ENCODE results near the gene GPRIN3. TPM values are rescaled to one million over a fixed set of nuclear protein-coding genes. Genes with fewer than 3 reads are reported as not detected.

Gene GPRIN3
- total and polyA plus RNA-seq, 2 experiments from 2014 or later = 0.74 to 3.2 TPM

DNA sequence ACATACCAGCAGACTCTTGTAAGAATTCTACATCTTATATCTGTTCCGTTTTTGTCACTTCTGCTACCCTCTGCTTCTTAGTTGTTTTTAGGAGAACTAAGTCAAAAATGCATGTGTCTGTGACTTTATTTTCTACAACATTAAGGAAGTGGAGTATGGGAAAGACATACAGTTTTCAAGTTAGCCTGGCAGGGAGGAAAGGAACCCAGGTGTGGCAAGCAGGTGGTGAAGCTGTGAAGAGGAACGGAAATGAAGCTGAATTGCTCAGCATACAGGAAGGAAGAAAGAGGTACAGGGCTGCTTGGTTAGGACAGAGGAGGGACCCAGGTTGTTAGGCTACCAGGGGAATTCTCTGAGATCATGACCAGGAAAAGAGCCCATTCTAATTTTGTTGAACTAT, 9.4 kb downstream of the GPRIN3 start:
- ATAC-seq = peak; percentile 46
- no peak overlapping the region for H3K4me2 ChIP-seq

More for the DNA sequence above, 9.4 kb downstream of the GPRIN3 start:
- no peaks in the 10 kb centered on the region for H3K79me2 ChIP-seq (replicated peaks; ENCODE audit: insufficient read depth)
- no peaks in the 10 kb centered on the region for H3K9me2 ChIP-seq (ENCODE audit: insufficient read depth)
- Mint-ChIP-seq H3K4me1 (peaks cover 29% of the 10 kb centered on the region), H3K4me3 (no peak overlapping the region; the same call in 2 of the 3 replicates), H3K9me3 (no peaks in the 10 kb centered on the region), H3K27ac (no peak overlapping the region), H3K27me3 (ENCODE audit: insufficient read depth, low read depth, poor library complexity) (no peaks in the 10 kb centered on the region), H3K36me3 (ENCODE audit: low read depth) (no peaks in the 10 kb centered on the region)
- TF ChIP-seq ETS1 (IDR thresholded peaks at IDR 0.05) (no peak), REST (IDR thresholded peaks at IDR 0.05; ENCODE audit: unreplicated experiment) (no peak), NANOG (IDR thresholded peaks at IDR 0.05; ENCODE audit: borderline replicate concordance) (no peak), CTCF (conservative IDR thresholded peaks at IDR 0.05; ENCODE audit: low read depth in 2 of 2) (no peak), ZNF331 (CRISPR knock-in tag; IDR thresholded peaks at IDR 0.05; ENCODE audit: low read depth) (no peak), EZH2phosphoT487 (IDR thresholded peaks at IDR 0.05; ENCODE audit: unreplicated experiment) (no peak), POLR2AphosphoS5 (IDR thresholded peaks at IDR 0.05; ENCODE audit: low read depth) (no peak), CREB1 (CRISPR knock-in tag; IDR thresholded peaks at IDR 0.05; ENCODE audit: low read depth) (no peak), EZH2 (IDR thresholded peaks at IDR 0.05; ENCODE audit: low read depth, unreplicated experiment) (no peak), ZNF114 (CRISPR knock-in tag; IDR thresholded peaks at IDR 0.05) (no peak), JUNB (IDR thresholded peaks at IDR 0.05; ENCODE audit: unreplicated experiment) (no peak), STAT1 (IDR thresholded peaks at IDR 0.05; ENCODE audit: unreplicated experiment) (no peak)
- TF ChIP-seq, protein P1, sequence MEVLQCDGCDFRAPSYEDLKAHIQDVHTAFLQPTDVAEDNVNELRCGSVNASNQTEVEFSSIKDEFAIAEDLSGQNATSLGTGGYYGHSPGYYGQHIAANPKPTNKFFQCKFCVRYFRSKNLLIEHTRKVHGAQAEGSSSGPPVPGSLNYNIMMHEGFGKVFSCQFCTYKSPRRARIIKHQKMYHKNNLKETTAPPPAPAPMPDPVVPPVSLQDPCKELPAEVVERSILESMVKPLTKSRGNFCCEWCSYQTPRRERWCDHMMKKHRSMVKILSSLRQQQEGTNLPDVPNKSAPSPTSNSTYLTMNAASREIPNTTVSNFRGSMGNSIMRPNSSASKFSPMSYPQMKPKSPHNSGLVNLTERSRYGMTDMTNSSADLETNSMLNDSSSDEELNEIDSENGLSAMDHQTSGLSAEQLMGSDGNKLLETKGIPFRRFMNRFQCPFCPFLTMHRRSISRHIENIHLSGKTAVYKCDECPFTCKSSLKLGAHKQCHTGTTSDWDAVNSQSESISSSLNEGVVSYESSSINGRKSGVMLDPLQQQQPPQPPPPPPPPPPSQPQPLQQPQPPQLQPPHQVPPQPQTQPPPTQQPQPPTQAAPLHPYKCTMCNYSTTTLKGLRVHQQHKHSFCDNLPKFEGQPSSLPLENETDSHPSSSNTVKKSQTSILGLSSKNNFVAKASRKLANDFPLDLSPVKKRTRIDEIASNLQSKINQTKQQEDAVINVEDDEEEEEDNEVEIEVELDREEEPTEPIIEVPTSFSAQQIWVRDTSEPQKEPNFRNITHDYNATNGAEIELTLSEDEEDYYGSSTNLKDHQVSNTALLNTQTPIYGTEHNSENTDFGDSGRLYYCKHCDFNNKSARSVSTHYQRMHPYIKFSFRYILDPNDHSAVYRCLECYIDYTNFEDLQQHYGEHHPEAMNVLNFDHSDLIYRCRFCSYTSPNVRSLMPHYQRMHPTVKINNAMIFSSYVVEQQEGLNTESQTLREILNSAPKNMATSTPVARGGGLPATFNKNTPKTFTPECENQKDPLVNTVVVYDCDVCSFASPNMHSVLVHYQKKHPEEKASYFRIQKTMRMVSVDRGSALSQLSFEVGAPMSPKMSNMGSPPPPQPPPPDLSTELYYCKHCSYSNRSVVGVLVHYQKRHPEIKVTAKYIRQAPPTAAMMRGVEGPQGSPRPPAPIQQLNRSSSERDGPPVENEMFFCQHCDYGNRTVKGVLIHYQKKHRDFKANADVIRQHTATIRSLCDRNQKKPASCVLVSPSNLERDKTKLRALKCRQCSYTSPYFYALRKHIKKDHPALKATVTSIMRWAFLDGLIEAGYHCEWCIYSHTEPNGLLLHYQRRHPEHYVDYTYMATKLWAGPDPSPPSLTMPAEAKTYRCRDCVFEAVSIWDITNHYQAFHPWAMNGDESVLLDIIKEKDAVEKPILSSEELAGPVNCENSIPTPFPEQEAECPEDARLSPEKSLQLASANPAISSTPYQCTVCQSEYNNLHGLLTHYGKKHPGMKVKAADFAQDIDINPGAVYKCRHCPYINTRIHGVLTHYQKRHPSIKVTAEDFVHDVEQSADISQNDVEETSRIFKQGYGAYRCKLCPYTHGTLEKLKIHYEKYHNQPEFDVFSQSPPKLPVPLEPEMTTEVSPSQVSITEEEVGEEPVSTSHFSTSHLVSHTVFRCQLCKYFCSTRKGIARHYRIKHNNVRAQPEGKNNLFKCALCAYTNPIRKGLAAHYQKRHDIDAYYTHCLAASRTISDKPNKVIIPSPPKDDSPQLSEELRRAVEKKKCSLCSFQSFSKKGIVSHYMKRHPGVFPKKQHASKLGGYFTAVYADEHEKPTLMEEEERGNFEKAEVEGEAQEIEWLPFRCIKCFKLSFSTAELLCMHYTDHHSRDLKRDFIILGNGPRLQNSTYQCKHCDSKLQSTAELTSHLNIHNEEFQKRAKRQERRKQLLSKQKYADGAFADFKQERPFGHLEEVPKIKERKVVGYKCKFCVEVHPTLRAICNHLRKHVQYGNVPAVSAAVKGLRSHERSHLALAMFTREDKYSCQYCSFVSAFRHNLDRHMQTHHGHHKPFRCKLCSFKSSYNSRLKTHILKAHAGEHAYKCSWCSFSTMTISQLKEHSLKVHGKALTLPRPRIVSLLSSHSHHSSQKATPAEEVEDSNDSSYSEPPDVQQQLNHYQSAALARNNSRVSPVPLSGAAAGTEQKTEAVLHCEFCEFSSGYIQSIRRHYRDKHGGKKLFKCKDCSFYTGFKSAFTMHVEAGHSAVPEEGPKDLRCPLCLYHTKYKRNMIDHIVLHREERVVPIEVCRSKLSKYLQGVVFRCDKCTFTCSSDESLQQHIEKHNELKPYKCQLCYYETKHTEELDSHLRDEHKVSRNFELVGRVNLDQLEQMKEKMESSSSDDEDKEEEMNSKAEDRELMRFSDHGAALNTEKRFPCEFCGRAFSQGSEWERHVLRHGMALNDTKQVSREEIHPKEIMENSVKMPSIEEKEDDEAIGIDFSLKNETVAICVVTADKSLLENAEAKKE (CRISPR knock-in tag; IDR thresholded peaks at IDR 0.05) = no peak
- no peak overlapping the region for H2AFZ ChIP-seq
- no peak overlapping the region for H3K4me3 ChIP-seq
- H3K27ac ChIP-seq (ENCODE audit: low read depth) = no peak overlapping the region
- no peaks in the 10 kb centered on the region for H3K36me3 ChIP-seq (ENCODE audit: insufficient read depth)
- H3F3A ChIP-seq (replicated peaks; ENCODE audit: low read depth) = no peaks in the 10 kb centered on the region
- H4K20me1 ChIP-seq (replicated peaks; ENCODE audit: insufficient read depth) = no peaks in the 10 kb centered on the region
- no peaks in the 10 kb centered on the region for H3K27me3 ChIP-seq (ENCODE audit: insufficient read depth)
- H3K4me1 ChIP-seq (ENCODE audit: insufficient read depth) = no peaks in the 10 kb centered on the region
- peak; percentile 9 for DNase-seq (ENCODE audit: low spot score)

Data from GM23338 (cell line).